Brain pericyte (primary cell): ENCODE measurements around the gene KCNA1.

Source experiments
- DNase-seq: peaks from one replicate; pipeline ENCODE4 v3.0.0-alpha.2; 2012; ENCODE audit warnings: low read depth, low spot score

Gene KCNA1

GRCh38 chr12:4960547-4960946 is 50.8 kb downstream of the KCNA1 start:
- DNase-seq = no peak

- DNase-seq = no peak
Measured at GRCh38 chr12:4961311-4961710, 51.6 kb downstream of the KCNA1 start.

GRCh38 chr12:4962539-4963486 is 53.1 kb downstream of the KCNA1 start:
- DNase-seq = no peak
